Effector memory CD8-positive, alpha-beta T cell (primary cell): ENCODE results near the gene CMTM1.
A peak's percentile ranks its signal among the peaks of the same experiment; 100 is the strongest.
"Not testable (repeated sequence)": the region's sequence is repeated elsewhere in the genome, so short reads cannot be mapped to it uniquely, and the experiment has no call there.

Experiments
- ATAC-seq: fragments of 150-1000 bp; cut with Tn5 transposase; replicated peaks from 2 replicates; pipeline ENCODE4 v1.10.0; 2021; ENCODE audit warnings: mild to moderate bottlenecking, moderate library complexity
- DNase-seq, 3 experiments: peaks; one replicate each; pipeline ENCODE4 v3.0.0; 2021
- H3K27ac Mint-ChIP-seq, 2 donors: one replicate each; pipeline ENCODE4 v1.8.0; 2022; ENCODE audit warnings: mild to moderate bottlenecking in 2 of 2, mixed read lengths in 2 of 2, moderate library complexity in 2 of 2
- H3K27me3 Mint-ChIP-seq, 2 donors: one replicate each; pipeline ENCODE4 v1.8.0; 2022; ENCODE audit warnings: mixed read lengths in 2 of 2
- H3K36me3 Mint-ChIP-seq: one replicate; pipeline ENCODE4 v1.8.0; 2022; ENCODE audit warnings: mild to moderate bottlenecking, moderate library complexity, mixed read lengths; ENCODE audit not compliant: insufficient read depth
- H3K4me1 Mint-ChIP-seq, 2 donors: one replicate each; pipeline ENCODE4 v1.8.0; 2022; ENCODE audit warnings: low read depth in 2 of 2, mixed read lengths in 2 of 2
- H3K4me3 Mint-ChIP-seq, 2 donors: one replicate each; pipeline ENCODE4 v1.8.0; 2022; ENCODE audit warnings: mild to moderate bottlenecking in 2 of 2, mixed read lengths in 2 of 2, moderate library complexity in 2 of 2
- H3K9me3 Mint-ChIP-seq, 2 donors: one replicate each; pipeline ENCODE4 v1.8.0; 2022; ENCODE audit warnings: mixed read lengths in 2 of 2

CMTM1 gene

DNA sequence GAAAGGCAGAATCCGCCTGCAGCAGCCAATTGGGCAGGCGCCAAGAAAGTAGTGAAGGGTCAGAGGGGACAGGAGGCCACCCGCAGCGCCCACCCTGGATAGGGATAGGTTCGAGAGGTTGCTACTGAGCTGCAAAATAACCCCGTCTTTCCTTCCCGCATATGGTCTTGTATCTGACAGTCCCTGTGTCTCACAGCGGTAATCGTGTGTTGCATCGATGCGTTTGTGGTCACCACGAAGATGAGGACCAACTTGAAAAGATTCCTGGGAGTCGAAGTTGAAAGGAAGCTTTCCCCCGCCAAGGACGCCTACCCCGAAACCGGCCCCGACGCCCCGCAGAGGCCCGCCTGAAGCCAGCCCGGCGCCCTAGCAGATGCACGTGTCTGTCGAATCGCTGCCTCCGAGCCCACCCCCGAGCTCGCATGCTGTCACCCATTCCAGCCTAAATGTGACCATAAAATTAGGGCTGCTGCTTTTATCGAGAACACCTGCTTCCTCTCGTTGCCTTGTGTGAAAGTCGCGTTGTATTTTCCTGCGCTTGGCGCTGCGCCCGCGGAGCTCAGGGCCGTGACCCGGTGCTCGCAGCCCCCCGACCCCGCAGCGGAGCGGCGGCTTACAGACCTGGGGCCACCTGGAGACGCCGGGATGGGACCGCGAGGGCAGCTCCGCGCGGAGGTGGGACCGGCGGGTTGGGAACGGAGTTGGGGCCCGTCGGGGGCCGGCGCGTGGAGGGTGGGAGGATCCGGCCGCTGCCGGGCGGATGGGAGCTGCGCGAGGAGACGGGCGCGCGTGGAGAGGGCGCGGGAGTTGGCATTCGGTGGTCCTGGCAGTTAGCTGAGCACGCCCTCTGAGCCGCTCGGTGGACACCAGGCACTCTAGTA is 12.7 kb downstream of the CMTM1 start, which contains the start of gene CMTM2:
CMTM2 (plus strand) TSS at position 813 of the 881 bp plus-strand sequence. CDS start 145 bp downstream, outside the sequence.
- peak within 1 kb of the TSS in 1 of 2 donors; percentile 67 for H3K27ac Mint-ChIP-seq
- peak; percentile 45 for ATAC-seq

DNA sequence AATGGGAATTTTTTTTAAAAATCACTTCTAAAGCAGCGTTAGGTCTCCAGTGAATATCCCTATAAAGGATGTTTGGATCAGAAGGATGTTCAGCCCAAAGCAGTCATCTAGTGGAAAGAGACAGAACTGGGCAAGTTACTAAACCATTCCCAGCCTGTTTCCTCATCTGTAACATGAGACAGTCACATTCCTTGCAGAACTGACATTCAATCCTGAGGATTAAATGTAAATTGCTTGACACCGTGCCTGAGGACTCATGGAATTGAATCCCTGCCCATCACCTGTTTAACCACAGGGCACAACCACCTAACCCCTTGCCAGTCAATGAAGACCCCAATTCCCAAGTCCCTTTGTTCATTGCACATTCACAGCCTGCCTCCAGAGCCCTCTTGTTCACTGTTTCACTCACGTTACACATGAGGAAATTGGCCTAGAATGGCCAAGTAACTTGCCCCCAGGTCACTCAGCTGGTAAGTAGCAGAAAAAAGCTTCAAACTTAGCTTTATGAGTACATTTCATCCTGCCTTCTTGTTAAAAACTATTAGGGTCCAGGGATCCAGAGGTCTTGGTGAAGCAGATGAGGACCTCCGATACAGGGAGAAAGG is 14.5 kb downstream of the CMTM1 start:
- peak overlapping the region in 1 of 2 donors; percentile 59 for H3K27ac Mint-ChIP-seq
- DNase-seq (no peak), ATAC-seq (no peak)
- peaks cover 10% of the 10 kb centered on the region for H3K36me3 Mint-ChIP-seq
- H3K4me1 Mint-ChIP-seq = peaks cover 10 to 13% of the 10 kb centered on the region in 2 donors
- H3K4me3 Mint-ChIP-seq = no peak overlapping the region
- no peaks in the 10 kb centered on the region for H3K9me3 Mint-ChIP-seq
- peaks cover 10 to 24% of the 10 kb centered on the region in 2 donors for H3K27me3 Mint-ChIP-seq

More for the DNA sequence above, 12.7 kb downstream of the CMTM1 start, which contains the start of gene CMTM2:
- Mint-ChIP-seq H3K9me3 (no peaks in the 10 kb centered on the region), H3K4me3 (peak within 1 kb of the TSS; percentile 73 to 75), H3K36me3 (peaks cover 10% of the 10 kb centered on the region), H3K27me3 (peaks cover 10 to 24% of the 10 kb centered on the region in 2 donors), H3K4me1 (peaks cover 19 to 20% of the 10 kb centered on the region in 2 donors)
- DNase-seq = peak in 1 of 3 experiments; percentile 10

DNA sequence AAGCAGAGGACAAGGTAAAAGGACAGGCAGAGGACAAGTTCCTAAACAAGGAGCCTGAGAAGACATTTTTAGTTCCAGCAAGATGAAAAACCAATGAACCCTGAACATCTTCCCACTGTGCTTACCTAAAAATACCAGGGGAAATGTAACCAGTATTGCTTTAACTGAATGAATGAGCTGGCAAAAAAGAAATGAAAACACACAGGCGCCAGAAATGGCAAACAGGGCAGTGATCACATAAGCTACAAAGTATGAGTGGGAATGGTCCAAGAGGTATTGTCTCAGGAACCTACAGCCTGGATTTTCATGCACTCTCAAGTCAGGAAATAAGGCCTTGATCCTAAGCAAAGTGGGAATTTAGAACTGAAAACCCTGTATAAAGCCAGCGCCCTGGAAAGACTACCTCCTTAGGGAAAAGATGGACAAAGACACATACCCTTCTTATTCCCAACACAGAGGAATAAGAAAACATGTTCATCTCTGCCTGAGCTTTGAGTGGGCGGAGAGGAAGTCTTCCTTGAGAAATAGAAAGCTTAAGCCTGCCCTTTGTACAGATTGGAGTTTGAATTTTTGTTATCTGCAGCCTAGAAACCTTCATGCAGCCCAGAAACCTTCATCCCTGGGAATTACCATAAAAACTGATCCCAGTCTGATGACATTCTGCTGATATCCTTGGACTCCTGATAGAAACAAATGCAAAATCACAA is 15.2 kb downstream of the CMTM1 start:
- peaks cover 10% of the 10 kb centered on the region for H3K36me3 Mint-ChIP-seq
- peaks cover 10 to 24% of the 10 kb centered on the region in 2 donors for H3K27me3 Mint-ChIP-seq
- no peak for DNase-seq
- peak overlapping the region in 1 of 2 donors; percentile 59 for H3K27ac Mint-ChIP-seq
- H3K4me1 Mint-ChIP-seq = peaks cover 10 to 13% of the 10 kb centered on the region in 2 donors
- ATAC-seq = no peak
- no peaks in the 10 kb centered on the region for H3K9me3 Mint-ChIP-seq
- no peak overlapping the region for H3K4me3 Mint-ChIP-seq

DNA sequence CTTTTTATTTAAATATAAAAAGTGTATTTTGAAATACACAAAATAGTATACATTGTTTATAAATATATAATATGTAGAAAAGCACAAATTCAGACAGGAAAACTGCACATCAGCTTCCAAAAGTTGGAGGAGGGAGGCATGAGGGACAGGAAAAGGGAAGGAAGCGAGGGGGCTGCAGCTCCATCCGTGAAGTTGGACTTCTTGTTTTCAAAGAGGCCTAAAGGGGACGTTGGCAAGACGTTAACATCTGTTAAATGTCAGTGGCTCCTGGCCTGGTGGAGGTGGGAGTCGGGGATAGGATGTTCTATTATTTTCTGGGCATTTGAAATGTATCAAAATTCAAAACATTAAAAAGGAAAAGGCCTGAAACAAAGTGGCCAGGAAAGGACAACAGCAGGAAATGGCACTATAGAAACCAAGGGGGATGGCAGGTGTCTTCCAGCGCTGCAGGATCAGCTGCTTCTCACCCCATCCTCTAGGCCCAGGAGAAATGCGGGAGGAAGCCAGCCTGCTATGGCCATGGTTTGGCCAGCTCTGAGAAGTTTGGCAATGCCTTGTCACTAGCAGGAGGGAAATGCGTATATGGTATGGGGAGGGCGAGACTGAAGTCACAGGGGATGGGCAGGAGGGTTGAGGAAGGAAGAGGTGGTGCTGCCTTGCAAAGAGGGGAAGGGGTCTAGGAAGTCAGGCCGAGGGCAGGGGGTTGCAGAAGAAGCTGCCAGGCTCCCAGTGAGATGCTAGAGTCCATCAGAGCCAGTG is 19.4 kb downstream of the CMTM1 start:
- Mint-ChIP-seq H3K4me1 (peaks cover 13 to 15% of the 10 kb centered on the region in 2 donors), H3K36me3 (peaks cover 4% of the 10 kb centered on the region), H3K27ac (peak overlapping the region in 1 of 2 donors; percentile 37), H3K27me3 (no peaks in the 10 kb centered on the region), H3K9me3 (no peaks in the 10 kb centered on the region), H3K4me3 (no peak overlapping the region)
- no peak for DNase-seq
- no peak for ATAC-seq

DNA sequence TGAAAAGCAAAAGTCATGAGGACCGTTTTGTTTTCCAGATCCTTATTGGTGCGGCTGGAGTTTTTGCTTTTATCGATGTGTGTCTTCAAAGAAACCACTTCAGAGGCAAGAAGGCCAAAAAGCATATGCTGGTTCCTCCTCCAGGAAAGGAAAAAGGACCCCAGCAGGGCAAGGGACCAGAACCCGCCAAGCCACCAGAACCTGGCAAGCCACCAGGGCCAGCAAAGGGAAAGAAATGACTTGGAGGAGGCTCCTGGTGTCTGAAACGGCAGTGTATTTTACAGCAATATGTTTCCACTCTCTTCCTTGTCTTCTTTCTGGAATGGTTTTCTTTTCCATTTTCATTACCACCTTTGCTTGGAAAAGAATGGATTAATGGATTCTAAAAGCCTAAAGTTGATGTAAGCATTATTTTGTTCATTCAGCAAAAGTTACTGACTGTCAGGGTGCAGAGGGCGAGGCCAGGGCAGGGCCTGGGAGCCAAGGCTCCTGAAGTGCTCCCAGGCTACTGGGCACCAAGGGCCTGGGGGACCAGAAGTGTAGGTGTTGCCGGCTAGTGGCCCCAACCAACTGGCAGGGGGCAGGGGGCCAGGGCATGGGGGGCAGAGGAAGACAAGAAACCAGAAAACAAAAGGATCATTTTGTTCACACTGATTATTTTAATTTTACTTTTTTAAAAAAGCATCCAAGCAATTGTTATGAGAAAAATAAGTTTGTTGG is 21.8 kb downstream of the CMTM1 start:
- no peaks in the 10 kb centered on the region for H3K9me3 Mint-ChIP-seq
- H3K36me3 Mint-ChIP-seq = peaks cover 4% of the 10 kb centered on the region
- peak overlapping the region in 1 of 2 donors; percentile 49 for H3K27ac Mint-ChIP-seq
- no peak overlapping the region for H3K4me3 Mint-ChIP-seq
- H3K4me1 Mint-ChIP-seq = peaks cover 14 to 15% of the 10 kb centered on the region in 2 donors
- no peaks in the 10 kb centered on the region for H3K27me3 Mint-ChIP-seq
- DNase-seq (no peak), ATAC-seq (no peak)

DNA sequence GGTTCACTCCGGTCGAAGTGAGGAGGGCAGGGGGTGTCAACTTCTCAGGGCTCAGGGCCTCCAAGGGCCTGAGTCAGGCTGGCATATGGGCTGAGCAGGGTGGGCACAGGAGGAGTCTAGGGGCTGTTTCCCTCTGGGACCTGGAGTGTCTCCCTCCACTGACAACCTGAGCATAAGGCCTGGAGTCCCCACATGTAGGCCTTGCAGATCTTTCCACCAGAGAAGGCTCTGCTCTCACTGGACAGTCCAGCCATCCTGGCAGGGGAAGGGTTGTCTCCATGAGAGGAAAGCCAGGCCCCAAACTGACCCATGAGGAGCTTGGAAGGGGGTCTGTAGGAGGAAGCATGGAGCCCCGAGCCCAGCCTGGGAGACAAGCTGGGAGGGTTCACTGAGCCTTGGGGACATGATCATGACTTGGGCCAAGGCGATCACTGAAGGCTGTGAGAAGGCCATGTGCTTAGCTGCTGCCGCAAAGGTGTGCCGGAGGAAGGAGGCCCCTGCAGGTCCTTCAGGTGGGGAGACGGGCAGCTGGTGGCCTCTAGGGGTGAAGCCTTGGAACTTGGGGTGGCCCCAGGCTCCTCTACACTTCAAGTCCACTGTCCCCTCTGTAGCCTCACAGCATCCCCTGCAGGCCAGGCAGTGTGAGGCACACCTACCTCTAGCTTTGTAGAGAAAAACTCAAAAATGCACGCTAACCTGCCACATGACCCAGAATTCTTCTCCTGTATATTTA is 22.9 kb downstream of the CMTM1 start:
- peak overlapping the region; percentile 75 to 89 for H3K4me3 Mint-ChIP-seq
- H3K27ac Mint-ChIP-seq = peak overlapping the region in 1 of 2 donors; percentile 56
- H3K36me3 Mint-ChIP-seq = peaks cover 4% of the 10 kb centered on the region
- peak; percentile 64 to 68 (median 65) for DNase-seq
- ATAC-seq = peak; percentile 100
- H3K4me1 Mint-ChIP-seq = peaks cover 14 to 15% of the 10 kb centered on the region in 2 donors
- no peaks in the 10 kb centered on the region for H3K9me3 Mint-ChIP-seq
- no peaks in the 10 kb centered on the region for H3K27me3 Mint-ChIP-seq

DNA sequence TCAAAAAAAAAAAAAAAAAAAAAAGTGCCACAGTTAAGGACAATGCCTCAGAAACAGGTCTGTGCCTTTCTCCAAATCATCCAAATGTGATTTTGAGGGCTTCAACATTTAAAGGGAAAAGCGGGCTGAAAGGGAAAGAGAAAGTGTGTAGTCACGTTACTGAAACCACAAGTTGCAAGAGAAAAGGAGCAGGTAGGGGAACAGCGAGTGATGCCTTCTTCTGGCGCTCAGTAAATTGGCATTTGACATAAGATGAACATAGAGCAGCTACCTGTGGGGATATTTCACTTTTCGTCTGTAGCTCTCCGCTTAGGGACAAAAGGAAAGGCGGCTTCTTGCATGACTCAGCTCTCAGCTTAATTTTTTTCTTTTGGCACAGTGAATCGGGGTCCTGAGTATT is 24.1 kb downstream of the CMTM1 start:
- no peak for DNase-seq
- Mint-ChIP-seq H3K36me3 (peaks cover 4% of the 10 kb centered on the region), H3K4me3 (peak overlapping the region; percentile 75 to 89), H3K27ac (peak overlapping the region; percentile 52 to 56), H3K9me3 (no peaks in the 10 kb centered on the region), H3K4me1 (peaks cover 14 to 15% of the 10 kb centered on the region in 2 donors), H3K27me3 (no peaks in the 10 kb centered on the region)
- peak; percentile 35 for ATAC-seq

DNA sequence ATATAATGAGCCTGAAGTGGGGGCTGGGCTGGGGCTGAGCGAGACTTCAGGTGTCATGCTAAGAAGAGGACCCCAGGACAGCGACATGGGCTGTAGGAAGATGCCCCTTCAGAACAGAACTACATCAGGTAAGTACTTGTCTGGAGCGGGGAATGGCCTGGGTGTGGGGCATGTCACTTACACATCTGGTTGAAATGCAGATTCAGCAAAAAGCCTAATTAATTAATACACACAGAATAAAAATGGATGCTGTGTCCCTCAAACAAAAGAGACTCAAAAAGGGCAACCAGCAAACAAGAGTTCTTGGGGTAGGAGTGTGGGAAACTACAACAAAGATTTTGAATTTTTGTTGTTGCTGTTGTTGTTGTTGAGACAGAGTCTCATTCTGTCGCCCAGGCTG is 24.8 kb downstream of the CMTM1 start:
- H3K4me1 Mint-ChIP-seq = peaks cover 14 to 15% of the 10 kb centered on the region in 2 donors

DNA sequence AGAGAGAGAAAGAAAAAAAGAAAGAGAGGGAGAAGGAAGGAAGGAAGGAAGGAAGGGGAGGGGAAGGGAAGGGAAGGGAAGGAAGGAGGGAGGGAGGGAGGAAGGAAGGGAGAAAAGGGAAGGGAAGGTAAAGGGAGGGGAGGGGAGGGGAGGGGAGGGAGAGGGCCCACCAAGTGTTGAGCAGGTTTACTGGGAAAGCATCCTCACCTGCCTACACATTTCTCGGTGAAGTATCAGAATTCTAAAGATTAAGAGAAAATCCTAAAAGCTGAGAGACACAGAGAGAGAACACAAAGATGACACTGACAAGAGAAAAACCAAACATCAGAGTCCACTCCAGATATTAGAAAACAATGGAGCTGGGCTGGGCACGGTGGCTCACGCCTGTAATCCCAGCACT is 26.0 kb downstream of the CMTM1 start:
- no peak overlapping the region for H3K4me3 Mint-ChIP-seq
- no peak for DNase-seq
- H3K9me3 Mint-ChIP-seq = no peaks in the 10 kb centered on the region
- no peak for ATAC-seq
- no peaks in the 10 kb centered on the region for H3K27me3 Mint-ChIP-seq
- H3K4me1 Mint-ChIP-seq = peaks cover 14 to 15% of the 10 kb centered on the region in 2 donors
- no peak overlapping the region for H3K27ac Mint-ChIP-seq
- H3K36me3 Mint-ChIP-seq = peaks cover 4% of the 10 kb centered on the region

More for the DNA sequence above, 24.8 kb downstream of the CMTM1 start:
- DNase-seq (no peak), ATAC-seq (no peak)
- H3K27ac Mint-ChIP-seq = peak overlapping the region in 1 of 2 donors; percentile 52
- no peaks in the 10 kb centered on the region for H3K9me3 Mint-ChIP-seq
- H3K4me3 Mint-ChIP-seq = no peak overlapping the region
- no peaks in the 10 kb centered on the region for H3K27me3 Mint-ChIP-seq
- H3K36me3 Mint-ChIP-seq = peaks cover 4% of the 10 kb centered on the region

DNA sequence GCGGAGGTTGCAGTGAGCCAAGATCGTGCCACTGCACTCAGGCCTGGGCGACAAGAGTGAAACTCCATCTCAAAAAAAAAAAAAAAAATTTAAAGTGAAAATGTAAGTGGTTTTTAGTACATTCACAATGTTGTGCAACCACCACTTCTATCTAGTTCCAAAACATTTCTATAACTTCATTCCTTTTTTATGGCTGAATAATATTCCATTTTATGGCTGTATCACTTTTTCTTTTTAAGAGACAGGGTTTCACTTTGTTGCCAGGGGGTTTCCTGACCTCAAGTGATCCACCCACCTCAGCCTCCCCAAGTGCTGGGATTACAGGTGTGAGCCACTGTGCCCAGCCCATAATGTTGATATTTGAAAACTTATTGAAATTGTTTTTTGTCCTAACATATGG is 26.6 kb downstream of the CMTM1 start:
- Mint-ChIP-seq H3K4me3 (no peak overlapping the region), H3K36me3 (peaks cover 4% of the 10 kb centered on the region), H3K9me3 (no peaks in the 10 kb centered on the region), H3K27ac (no peak overlapping the region), H3K27me3 (no peaks in the 10 kb centered on the region), H3K4me1 (peaks cover 14 to 15% of the 10 kb centered on the region in 2 donors)
- ATAC-seq (no peak), DNase-seq (no peak)

DNA sequence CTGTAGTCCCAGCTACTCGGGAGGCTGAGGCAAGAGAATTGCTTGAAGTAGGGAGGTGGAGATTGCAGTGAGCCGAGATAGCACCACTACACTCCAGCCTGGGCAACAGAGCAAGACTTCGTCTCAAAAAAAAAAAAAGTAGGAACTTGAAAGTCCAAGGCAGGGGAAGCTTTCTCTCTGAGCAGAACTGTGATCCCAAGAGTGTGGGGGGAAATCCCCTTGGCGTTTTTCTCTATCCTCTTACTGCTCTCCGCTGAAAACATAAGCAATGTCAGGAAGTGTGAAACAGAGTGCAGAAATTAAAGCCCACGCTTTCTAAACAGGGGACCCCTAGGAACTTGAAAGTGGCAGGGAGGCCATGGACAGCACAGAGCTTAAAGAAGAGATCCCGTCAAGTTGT is 28.5 kb downstream of the CMTM1 start:
- H3K36me3 Mint-ChIP-seq = no peaks in the 10 kb centered on the region
- ATAC-seq (no peak), DNase-seq (no peak)
- H3K4me1 Mint-ChIP-seq = peaks cover 5 to 7% of the 10 kb centered on the region in 2 donors
- no peaks in the 10 kb centered on the region for H3K27me3 Mint-ChIP-seq
- H3K4me3 Mint-ChIP-seq = no peak overlapping the region
- no peak overlapping the region for H3K27ac Mint-ChIP-seq
- no peaks in the 10 kb centered on the region for H3K9me3 Mint-ChIP-seq

DNA sequence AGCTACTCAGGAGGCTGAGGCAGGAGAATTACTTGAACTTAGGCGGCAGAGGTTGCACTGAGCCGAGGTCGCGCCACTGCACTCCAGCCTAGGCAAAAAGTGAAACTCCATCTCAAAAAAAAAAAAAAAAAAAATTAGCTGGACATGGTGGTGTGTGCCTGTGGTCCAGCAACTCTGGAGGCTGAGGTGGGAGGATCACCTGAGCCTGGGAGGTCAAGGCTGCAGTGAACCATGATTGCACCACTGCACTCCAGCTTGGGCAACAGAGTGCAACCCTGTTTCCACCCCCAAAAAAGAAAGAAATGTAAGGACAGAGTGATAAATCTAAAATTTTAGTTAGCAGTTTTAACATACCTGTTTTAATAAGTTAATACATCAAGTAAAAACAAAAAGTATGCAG is 30.3 kb downstream of the CMTM1 start:
- not testable (repeated sequence) for H3K27me3 Mint-ChIP-seq, H3K9me3 Mint-ChIP-seq, H3K4me1 Mint-ChIP-seq, DNase-seq, ATAC-seq, H3K4me3 Mint-ChIP-seq, H3K36me3 Mint-ChIP-seq
- H3K27ac Mint-ChIP-seq = peak overlapping the region in 1 of 2 donors; percentile 29
